Nephron progenitor cell (in vitro differentiated cells): ENCODE measurements around the gene PBX1.

ENCODE experiments used
- DNase-seq: peaks from one replicate; pipeline ENCODE4 v3.0.0; 2021
- H3K27ac Mint-ChIP-seq: 2 replicates; pipeline ENCODE4 v1.8.0; 2021; ENCODE audit warnings: mild to moderate bottlenecking, moderate library complexity, mixed read lengths
- H3K27me3 Mint-ChIP-seq: 2 replicates; pipeline ENCODE4 v1.8.0; 2021; ENCODE audit warnings: mild to moderate bottlenecking, low read depth, mixed read lengths; ENCODE audit not compliant: poor library complexity
- H3K36me3 Mint-ChIP-seq: 2 replicates; pipeline ENCODE4 v1.8.0; 2021; ENCODE audit warnings: low read depth, mixed read lengths
- H3K4me1 Mint-ChIP-seq: 2 replicates; pipeline ENCODE4 v1.8.0; 2021; ENCODE audit warnings: mixed read lengths
- H3K4me3 Mint-ChIP-seq: 2 replicates; pipeline ENCODE4 v1.8.0; 2021; ENCODE audit warnings: mild to moderate bottlenecking, moderate library complexity, mixed read lengths
- H3K9me3 Mint-ChIP-seq: 2 replicates; pipeline ENCODE4 v1.8.0; 2021; ENCODE audit warnings: mild to moderate bottlenecking, moderate library complexity, mixed read lengths
- TF ChIP-seq, protein P1 (sequence below): fragments of 200-600 bp; sonication (generic); IDR thresholded peaks from 2 replicates; pipeline ENCODE4 v1.5.0; 2021; ENCODE audit warnings: antibody characterized with exemption

The PBX1 gene

DNA sequence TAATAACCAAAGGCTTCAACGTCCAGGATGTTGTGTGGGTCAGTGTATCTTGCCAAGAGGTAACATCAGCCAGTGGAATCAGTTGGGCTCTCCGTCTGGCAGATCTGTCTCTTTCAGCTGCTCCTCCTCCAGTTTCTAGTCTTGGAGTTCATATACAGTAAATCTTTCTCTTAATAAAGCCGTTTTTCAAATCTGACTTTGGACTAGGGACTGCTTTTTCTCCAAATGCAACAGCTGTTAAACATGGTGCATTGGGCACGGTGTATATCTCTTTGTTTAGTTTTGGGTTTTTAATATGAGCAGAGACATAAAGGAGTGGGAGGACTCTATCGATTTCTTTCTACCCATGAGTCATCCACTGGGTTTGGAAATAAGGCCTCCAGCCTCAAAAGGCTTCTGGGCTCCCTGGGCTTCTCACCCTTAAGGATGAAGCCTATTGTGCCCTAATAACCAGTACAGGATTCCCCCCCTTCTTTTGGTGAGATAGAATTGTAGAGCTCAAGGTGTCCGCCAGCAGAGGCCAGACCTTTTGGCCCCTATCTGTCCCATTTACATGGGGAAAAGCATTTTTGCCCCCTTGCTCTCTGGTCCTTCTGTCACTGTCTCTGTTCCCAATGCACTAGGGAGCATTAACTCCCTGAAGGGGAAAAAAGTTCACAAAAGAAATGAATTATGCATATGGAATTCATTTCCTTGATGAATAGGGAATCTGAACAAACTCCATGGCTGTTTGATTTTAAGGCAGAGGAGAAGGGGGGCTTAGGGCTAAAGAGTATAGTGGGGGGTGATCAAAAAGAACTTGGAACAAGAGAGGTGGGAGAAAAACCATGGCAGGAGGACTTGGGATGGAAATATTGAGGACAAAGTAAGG is 86.0 kb downstream of the PBX1 start:
- Mint-ChIP-seq H3K4me3 (no peak overlapping the region), H3K27ac (peak overlapping the region; percentile 69), H3K4me1 (peaks cover 83% of the 10 kb centered on the region), H3K27me3 (no peaks in the 10 kb centered on the region), H3K36me3 (peaks cover 57% of the 10 kb centered on the region), H3K9me3 (no peaks in the 10 kb centered on the region)
- TF ChIP-seq, protein P1, sequence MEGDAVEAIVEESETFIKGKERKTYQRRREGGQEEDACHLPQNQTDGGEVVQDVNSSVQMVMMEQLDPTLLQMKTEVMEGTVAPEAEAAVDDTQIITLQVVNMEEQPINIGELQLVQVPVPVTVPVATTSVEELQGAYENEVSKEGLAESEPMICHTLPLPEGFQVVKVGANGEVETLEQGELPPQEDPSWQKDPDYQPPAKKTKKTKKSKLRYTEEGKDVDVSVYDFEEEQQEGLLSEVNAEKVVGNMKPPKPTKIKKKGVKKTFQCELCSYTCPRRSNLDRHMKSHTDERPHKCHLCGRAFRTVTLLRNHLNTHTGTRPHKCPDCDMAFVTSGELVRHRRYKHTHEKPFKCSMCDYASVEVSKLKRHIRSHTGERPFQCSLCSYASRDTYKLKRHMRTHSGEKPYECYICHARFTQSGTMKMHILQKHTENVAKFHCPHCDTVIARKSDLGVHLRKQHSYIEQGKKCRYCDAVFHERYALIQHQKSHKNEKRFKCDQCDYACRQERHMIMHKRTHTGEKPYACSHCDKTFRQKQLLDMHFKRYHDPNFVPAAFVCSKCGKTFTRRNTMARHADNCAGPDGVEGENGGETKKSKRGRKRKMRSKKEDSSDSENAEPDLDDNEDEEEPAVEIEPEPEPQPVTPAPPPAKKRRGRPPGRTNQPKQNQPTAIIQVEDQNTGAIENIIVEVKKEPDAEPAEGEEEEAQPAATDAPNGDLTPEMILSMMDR = no peak
- no peak for DNase-seq

- TF ChIP-seq, protein P1 = no peak
- DNase-seq = no peak
- no peak overlapping the region for H3K4me3 Mint-ChIP-seq
- H3K9me3 Mint-ChIP-seq = no peaks in the 10 kb centered on the region
- no peaks in the 10 kb centered on the region for H3K27me3 Mint-ChIP-seq
- peaks cover 83% of the 10 kb centered on the region for H3K4me1 Mint-ChIP-seq
- H3K27ac Mint-ChIP-seq = peak overlapping the region; percentile 12
- peaks cover 51% of the 10 kb centered on the region for H3K36me3 Mint-ChIP-seq
Observed at GRCh38 chr1:164645921-164646320, 86.9 kb downstream of the PBX1 start.

DNA sequence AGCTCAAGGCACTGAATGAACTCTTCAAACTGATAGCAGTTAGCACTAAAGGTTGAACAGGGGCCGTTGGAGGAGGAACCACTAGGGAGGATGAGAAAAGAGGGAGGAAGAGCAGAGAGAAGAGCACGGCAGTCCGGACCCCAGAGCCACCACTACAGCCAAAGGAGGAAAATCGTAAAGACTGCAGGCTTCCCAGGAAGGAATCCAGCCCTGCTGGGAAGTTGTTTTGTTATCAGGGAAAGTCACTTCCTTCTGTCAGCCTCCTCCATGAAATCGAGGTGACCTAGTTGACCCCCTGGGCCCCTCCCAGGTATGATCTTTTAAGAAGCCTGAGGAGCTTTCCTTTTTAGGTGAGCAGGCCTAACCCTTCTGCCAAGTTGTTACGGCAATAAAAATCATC is 88.2 kb downstream of the PBX1 start:
- peaks cover 85% of the 10 kb centered on the region for H3K4me1 Mint-ChIP-seq
- no peak overlapping the region for H3K4me3 Mint-ChIP-seq
- DNase-seq = no peak
- TF ChIP-seq, protein P1 = no peak
- peak overlapping the region; percentile 92 for H3K27ac Mint-ChIP-seq
- no peaks in the 10 kb centered on the region for H3K27me3 Mint-ChIP-seq
- H3K36me3 Mint-ChIP-seq = peaks cover 51% of the 10 kb centered on the region
- no peaks in the 10 kb centered on the region for H3K9me3 Mint-ChIP-seq

- TF ChIP-seq, protein P1 = no peak
- DNase-seq = no peak
- H3K9me3 Mint-ChIP-seq = no peaks in the 10 kb centered on the region
- peaks cover 4% of the 10 kb centered on the region for H3K27me3 Mint-ChIP-seq
- peaks cover 44% of the 10 kb centered on the region for H3K36me3 Mint-ChIP-seq
- peak overlapping the region; percentile 39 for H3K27ac Mint-ChIP-seq
- no peak overlapping the region for H3K4me3 Mint-ChIP-seq
- peaks cover 73% of the 10 kb centered on the region for H3K4me1 Mint-ChIP-seq
Observed at GRCh38 chr1:164648636-164649035, 89.7 kb downstream of the PBX1 start.

- no peak for DNase-seq
- H3K36me3 Mint-ChIP-seq = peaks cover 49% of the 10 kb centered on the region
- H3K27me3 Mint-ChIP-seq = peaks cover 4% of the 10 kb centered on the region
- no peaks in the 10 kb centered on the region for H3K9me3 Mint-ChIP-seq
- H3K4me3 Mint-ChIP-seq = no peak overlapping the region
- H3K4me1 Mint-ChIP-seq = peaks cover 73% of the 10 kb centered on the region
- peak overlapping the region; percentile 10 for H3K27ac Mint-ChIP-seq
- TF ChIP-seq, protein P1 = no peak
Observed at GRCh38 chr1:164649146-164649545, 90.2 kb downstream of the PBX1 start.

DNA sequence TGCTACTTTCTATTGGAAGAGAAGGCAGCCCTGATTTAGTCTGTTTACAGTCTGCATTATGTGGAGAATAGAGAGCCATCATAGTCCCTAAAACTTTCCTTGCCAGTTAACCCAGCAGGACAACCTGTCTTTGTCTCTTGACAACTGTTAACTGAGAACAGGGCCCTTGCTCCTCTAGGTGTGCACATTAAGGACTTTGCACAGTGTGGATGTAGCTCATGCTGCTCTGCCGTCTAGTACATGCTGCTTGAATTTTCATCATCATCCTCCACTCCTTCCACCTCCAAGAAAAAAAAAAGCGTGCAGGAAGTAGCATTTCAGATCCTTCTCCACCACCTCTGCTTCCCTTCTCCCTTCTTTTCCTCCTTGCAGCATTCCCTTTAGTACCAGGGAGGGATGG is 91.5 kb downstream of the PBX1 start:
- H3K4me3 Mint-ChIP-seq = no peak overlapping the region
- H3K4me1 Mint-ChIP-seq = peaks cover 59% of the 10 kb centered on the region
- H3K36me3 Mint-ChIP-seq = peaks cover 48% of the 10 kb centered on the region
- H3K27me3 Mint-ChIP-seq = peaks cover 7% of the 10 kb centered on the region
- peak overlapping the region; percentile 86 for H3K27ac Mint-ChIP-seq
- TF ChIP-seq, protein P1 = no peak
- no peaks in the 10 kb centered on the region for H3K9me3 Mint-ChIP-seq
- no peak for DNase-seq
